Testis (tissue), 3 donors: ENCODE results near the gene ITGA11. TPM values are rescaled to one million over a fixed set of nuclear protein-coding genes. Genes with fewer than 3 reads are reported as not detected.

Experiments
- DNase-seq: peaks from one replicate; pipeline ENCODE4 v3.0.0-alpha.2; 2019
- H3K27ac ChIP-seq, 2 donors: fragments of 200-600 bp; sonication (generic); one replicate each; pipeline ENCODE4 v1.5.1; 2019
- H3K27me3 ChIP-seq: fragments of 200-600 bp; sonication (generic); one replicate; pipeline ENCODE4 v1.5.1; 2019
- H3K36me3 ChIP-seq: fragments of 200-600 bp; sonication (generic); one replicate; pipeline ENCODE4 v1.5.1; 2017; ENCODE audit warnings: low read depth; ENCODE audit errors: missing control alignments
- H3K4me1 ChIP-seq: fragments of 200-600 bp; sonication (generic); one replicate; pipeline ENCODE4 v1.5.1; 2019
- H3K4me3 ChIP-seq, 2 donors: fragments of 200-600 bp; sonication (generic); one replicate each; pipeline ENCODE4 v1.5.1; 2017 to 2019
- H3K9me3 ChIP-seq: fragments of 200-600 bp; sonication (generic); one replicate; pipeline ENCODE4 v1.5.1; 2017
- CTCF ChIP-seq, 3 experiments: fragments of 450-650 bp in 2 of 3; fragments of 200-600 bp in 1 of 3; sonication (generic) in 1 of 3; IDR thresholded peaks; one replicate each; pipeline ENCODE4 v1.5.1; 2016 to 2019; ENCODE audit warnings: antibody characterized with exemption in 3 of 3, mild to moderate bottlenecking in 2 of 3, moderate library complexity in 1 of 3
- POLR2A ChIP-seq: fragments of 450-650 bp; IDR thresholded peaks from one replicate; pipeline ENCODE4 v1.6.1; 2017; ENCODE audit warnings: antibody characterized with exemption, mild to moderate bottlenecking, moderate library complexity
- WGBS, 2 donors: methylation state at CpG; one replicate each; pipeline ENCODE4 v1.1.5; 2018; 5-methylcytosine and 5-hydroxymethylcytosine counted together
- intact Hi-C: fragments of 100-400 bp; cut with DNase I; formaldehyde crosslinking; loops from one replicate; pipeline ENCODE4 v1.15.1; 2023; ENCODE audit warnings: low total_unique reads
- polyA plus RNA-seq: library from polyadenylated mRNA; stranded (reverse); fragments of 350-450 nt; fragmentation: Illumina TruSeq; extraction: RNeasy Lipid Tissue Mini Kit (QIAGEN cat#74804); gene quantifications from one replicate; pipeline ENCODE4 v1.2.3, GENCODE V29; 2014; ENCODE audit warnings: low read depth, low replicate concordance; ENCODE audit not compliant: insufficient read depth
- total RNA-seq, 2 donors: library from RNA; depleted of rRNA; stranded (reverse); fragments of >200 nt; gene quantifications; one replicate each; pipeline ENCODE4 v1.2.3, GENCODE V29; 2016

ITGA11 gene
- total and polyA plus RNA-seq, 3 donors from 2014 or later: 4.3 to 6.6 (median 5.6) TPM

DNA sequence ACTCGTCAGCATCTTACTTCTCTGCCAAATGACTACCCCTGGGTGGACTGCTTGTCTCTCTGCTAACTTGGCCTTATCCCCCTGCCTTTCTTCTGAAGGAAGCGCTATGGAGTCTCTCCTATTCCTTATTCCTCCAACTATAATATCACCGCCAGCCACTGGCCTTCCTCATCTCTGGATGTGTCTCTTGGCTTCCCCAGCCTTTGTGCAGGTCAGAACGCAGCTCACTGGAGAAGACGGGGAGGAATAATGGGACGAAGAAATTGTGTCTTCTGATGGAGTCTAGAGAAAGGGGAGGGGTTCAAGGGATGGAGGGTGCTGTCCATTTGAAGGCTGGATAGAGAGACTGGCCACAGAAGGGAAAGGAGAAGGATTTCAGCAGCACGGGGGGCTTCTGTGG, 16.9 kb downstream of the ITGA11 start:
- no peaks in the 10 kb centered on the region for H3K9me3 ChIP-seq
- 84 to 87% methylated on average over 7 of the region's 7 CpGs for WGBS, 2 donors
- no peak overlapping the region for H3K4me3 ChIP-seq
- peaks cover 9% of the 10 kb centered on the region for H3K4me1 ChIP-seq
- no peaks in the 10 kb centered on the region for H3K27me3 ChIP-seq
- intact Hi-C loops: no loop called here
- H3K27ac ChIP-seq: no peak overlapping the region
- no peak for DNase-seq
- no peak for TF ChIP-seq POLR2A
- no peak for TF ChIP-seq CTCF (IDR thresholded peaks at IDR 0.05)
- H3K36me3 ChIP-seq: no peaks in the 10 kb centered on the region

DNA sequence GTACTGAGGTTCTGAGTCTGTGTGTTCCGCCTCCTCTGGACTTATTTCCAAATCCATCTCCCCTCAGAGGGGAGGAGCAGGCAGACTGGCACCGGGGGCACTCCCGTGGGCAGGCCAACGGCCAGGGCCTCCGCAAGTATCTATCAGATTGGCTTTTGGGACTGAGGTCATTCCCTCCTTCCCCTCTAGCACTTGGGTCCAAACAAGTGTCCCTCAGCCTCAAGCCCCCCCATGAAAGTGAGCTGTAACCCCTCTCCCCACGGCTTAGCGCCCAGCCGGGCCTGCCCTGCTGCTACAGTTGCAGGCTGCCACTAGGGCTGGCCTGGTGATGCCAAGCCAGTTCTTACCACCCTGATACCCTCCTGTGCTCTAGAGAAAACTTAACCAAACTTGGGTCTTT, 17.4 kb downstream of the ITGA11 start:
- H3K27ac ChIP-seq: no peak overlapping the region
- no peak for TF ChIP-seq CTCF (IDR thresholded peaks at IDR 0.05)
- no peak for TF ChIP-seq POLR2A
- no peaks in the 10 kb centered on the region for H3K27me3 ChIP-seq
- intact Hi-C loops: no loop called here
- H3K4me1 ChIP-seq: peaks cover 9% of the 10 kb centered on the region
- no peaks in the 10 kb centered on the region for H3K36me3 ChIP-seq
- no peak overlapping the region for H3K4me3 ChIP-seq
- H3K9me3 ChIP-seq: no peaks in the 10 kb centered on the region
- WGBS, 2 donors: 93 to 100% methylated on average over 5 to 8 of the region's 8 CpGs
- no peak for DNase-seq

GRCh38 chr15:68414206-68414555, 17.8 kb downstream of the ITGA11 start:
- Histone ChIP-seq H3K27me3 (no peaks in the 10 kb centered on the region), H3K4me3 (no peak overlapping the region), H3K4me1 (peaks cover 9% of the 10 kb centered on the region), H3K9me3 (no peaks in the 10 kb centered on the region), H3K36me3 (no peaks in the 10 kb centered on the region), H3K27ac (no peak overlapping the region)
- TF ChIP-seq POLR2A (no peak), CTCF (IDR thresholded peaks at IDR 0.05) (no peak)
- intact Hi-C loops: no loop called here
- DNase-seq: peak; percentile 8
- 93 to 100% methylated on average over 3 of the region's 3 CpGs for WGBS, 2 donors

GRCh38 chr15:68413363-68414205, 18.4 kb downstream of the ITGA11 start:
- no peaks in the 10 kb centered on the region for H3K9me3 ChIP-seq
- H3K27ac ChIP-seq: no peak overlapping the region
- peaks cover 6% of the 10 kb centered on the region for H3K4me1 ChIP-seq
- no peak for TF ChIP-seq POLR2A
- TF ChIP-seq CTCF (IDR thresholded peaks at IDR 0.05): no peak
- no peak overlapping the region for H3K4me3 ChIP-seq
- DNase-seq: peak; percentile 23
- 66 to 69% methylated on average over 14 to 15 of the region's 15 CpGs for WGBS, 2 donors
- H3K36me3 ChIP-seq: no peaks in the 10 kb centered on the region
- no peaks in the 10 kb centered on the region for H3K27me3 ChIP-seq
- intact Hi-C loops: no loop called here

GRCh38 chr15:68412218-68412617, 19.7 kb downstream of the ITGA11 start:
- peak; percentile 2 for DNase-seq
- 92 to 95% methylated on average over 7 to 8 of the region's 8 CpGs for WGBS, 2 donors
- no peak overlapping the region for H3K4me3 ChIP-seq
- H3K4me1 ChIP-seq: no peaks in the 10 kb centered on the region
- TF ChIP-seq CTCF (IDR thresholded peaks at IDR 0.05): no peak
- TF ChIP-seq POLR2A: no peak
- no peak overlapping the region for H3K27ac ChIP-seq
- intact Hi-C loops: no loop called here
- no peaks in the 10 kb centered on the region for H3K9me3 ChIP-seq
- no peaks in the 10 kb centered on the region for H3K27me3 ChIP-seq
- no peaks in the 10 kb centered on the region for H3K36me3 ChIP-seq
